ENCODE data around the gene P2RY11. TPM values are rescaled to one million over a fixed set of nuclear protein-coding genes. Genes with fewer than 3 reads are reported as not detected.

The P2RY11 gene
- total RNA-seq, 4 donors from 2014 or later = 0.80 to 13.8 (median 6.9) TPM

DNA sequence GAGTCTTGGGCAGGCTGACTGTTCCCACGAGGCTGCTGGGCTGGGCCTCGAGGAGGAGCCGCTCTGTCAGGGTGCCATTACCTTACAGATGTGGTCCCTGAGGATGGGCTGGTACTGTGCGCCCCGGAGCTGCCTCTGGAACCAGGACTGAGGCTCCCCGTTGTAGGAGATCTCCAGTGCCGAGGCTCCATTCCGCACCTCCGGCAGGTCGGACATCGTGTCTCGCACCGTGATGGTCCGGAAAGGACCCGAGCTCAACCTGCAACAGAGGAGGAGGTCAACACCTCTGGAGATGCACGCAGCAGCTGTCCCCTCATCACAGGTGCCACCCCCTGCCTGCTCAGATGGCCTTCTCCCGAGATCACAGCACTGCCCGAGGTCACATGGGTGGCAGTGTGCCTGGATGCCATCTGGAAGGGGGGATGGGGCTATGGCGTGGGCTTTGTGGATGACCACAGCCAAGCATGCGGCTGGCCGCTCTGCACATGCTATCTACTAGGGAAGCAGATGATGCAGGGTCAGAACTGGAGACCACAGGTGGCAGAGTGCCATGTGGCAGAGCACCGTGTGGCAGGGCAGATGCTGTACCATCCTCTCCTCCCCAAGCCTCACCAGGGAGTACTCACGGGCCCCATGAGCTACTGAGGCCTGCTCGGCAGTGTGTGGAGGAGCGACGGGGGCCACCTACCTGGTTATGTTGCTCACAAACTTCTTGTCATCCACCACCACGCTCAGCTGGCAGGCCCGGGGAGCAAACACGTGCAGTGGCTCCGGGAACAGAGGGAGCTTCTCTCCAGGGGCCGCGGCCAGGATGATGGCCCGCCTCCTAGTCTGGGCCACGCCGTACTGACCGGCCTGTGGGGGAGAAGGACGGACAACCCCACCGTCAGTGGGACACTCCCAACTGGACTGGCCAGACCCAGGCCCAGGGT lies 26.5 kb downstream of the P2RY11 start:
- Histone ChIP-seq H3K9me3 (no peaks in the 10 kb centered on the region), H3K27ac (no peak overlapping the region), H3K4me3 (no peak overlapping the region), H3K4me1 (peaks cover 0 to 5% (median 2%) of the 10 kb centered on the region in 4 donors), H3K27me3 (no peaks in the 10 kb centered on the region), H3K36me3 (peaks cover 0 to 31% (median 15%) of the 10 kb centered on the region in 4 donors)
- intact Hi-C loops (cut with DNase I; ENCODE audit: low total_unique reads) (no loop called here), in situ Hi-C loops (cut with MboI; ENCODE audit: low pct_ligation_motif_present in 1 of 4, low pct_unique_long_range_greater_than_20kb in 1 of 4, low sequenced_read_pairs in 3 of 4) (no loop called here)
- DNase-seq = no peak
- 96% methylated on average over 24 of the region's 38 CpGs; no CpG with 5 or more reads in 1 of the 2 donors for WGBS, 2 donors (ENCODE audit: low coverage in 1 of 2)
- no peak for TF ChIP-seq EP300 (IDR thresholded peaks at IDR 0.05; ENCODE audit: low read depth)
- no peak for TF ChIP-seq POLR2AphosphoS5 (IDR thresholded peaks at IDR 0.05)
- TF ChIP-seq POLR2A (IDR thresholded peaks at IDR 0.05) = no peak
- TF ChIP-seq, protein P1, sequence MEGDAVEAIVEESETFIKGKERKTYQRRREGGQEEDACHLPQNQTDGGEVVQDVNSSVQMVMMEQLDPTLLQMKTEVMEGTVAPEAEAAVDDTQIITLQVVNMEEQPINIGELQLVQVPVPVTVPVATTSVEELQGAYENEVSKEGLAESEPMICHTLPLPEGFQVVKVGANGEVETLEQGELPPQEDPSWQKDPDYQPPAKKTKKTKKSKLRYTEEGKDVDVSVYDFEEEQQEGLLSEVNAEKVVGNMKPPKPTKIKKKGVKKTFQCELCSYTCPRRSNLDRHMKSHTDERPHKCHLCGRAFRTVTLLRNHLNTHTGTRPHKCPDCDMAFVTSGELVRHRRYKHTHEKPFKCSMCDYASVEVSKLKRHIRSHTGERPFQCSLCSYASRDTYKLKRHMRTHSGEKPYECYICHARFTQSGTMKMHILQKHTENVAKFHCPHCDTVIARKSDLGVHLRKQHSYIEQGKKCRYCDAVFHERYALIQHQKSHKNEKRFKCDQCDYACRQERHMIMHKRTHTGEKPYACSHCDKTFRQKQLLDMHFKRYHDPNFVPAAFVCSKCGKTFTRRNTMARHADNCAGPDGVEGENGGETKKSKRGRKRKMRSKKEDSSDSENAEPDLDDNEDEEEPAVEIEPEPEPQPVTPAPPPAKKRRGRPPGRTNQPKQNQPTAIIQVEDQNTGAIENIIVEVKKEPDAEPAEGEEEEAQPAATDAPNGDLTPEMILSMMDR (IDR thresholded peaks at IDR 0.05) = no peak

DNA sequence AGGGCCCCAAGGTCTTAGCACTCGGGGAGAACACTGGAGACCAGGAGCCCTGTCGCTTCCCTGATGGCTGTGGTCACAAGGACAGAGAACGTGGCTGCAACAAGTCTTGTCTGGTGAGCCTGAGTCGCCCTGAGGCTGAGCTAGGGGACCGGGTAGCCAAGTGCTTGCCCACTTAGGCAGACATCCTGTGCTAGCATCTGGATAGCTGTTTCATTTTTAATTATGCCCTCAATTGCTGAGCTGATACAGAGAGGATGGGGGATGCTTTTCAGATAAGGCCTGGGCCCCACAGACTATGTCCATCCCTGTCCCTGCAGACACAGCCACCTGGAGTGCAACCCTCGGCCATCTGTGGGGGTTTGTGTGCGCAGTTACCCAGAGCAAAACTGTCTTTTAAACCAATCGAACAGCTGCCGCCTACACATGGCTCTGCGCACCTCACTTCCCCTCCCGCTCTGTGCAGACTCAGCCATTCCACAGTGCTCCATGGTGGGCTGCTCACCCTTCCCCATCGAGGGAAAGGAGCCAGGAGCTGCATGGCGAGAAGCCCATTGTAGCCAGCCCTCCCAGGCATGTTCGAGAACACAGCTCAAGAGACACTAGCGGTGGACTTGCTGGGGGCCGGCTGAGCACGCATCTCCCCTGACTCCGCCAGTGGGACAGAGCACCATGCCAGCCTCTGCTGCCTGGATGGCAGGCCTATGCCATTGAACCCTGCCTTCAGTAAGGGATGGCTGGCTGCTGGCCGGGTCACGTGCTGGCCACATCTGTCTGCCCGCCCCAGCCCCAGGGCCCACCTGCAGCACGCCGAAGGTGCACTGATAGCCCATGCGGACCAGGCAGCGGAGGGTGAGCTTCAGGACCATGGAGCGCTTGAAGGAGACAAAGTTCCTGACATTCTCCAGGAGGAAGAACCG lies 27.6 kb downstream of the P2RY11 start:
- TF ChIP-seq, protein P1 (IDR thresholded peaks at IDR 0.05) = no peak
- no peak for TF ChIP-seq POLR2AphosphoS5 (IDR thresholded peaks at IDR 0.05)
- no peak for TF ChIP-seq EP300 (IDR thresholded peaks at IDR 0.05; ENCODE audit: low read depth)
- no peak for TF ChIP-seq POLR2A (IDR thresholded peaks at IDR 0.05)
- intact Hi-C loops (cut with DNase I; ENCODE audit: low total_unique reads) (no loop called here), in situ Hi-C loops (cut with MboI; ENCODE audit: low pct_ligation_motif_present in 1 of 4, low pct_unique_long_range_greater_than_20kb in 1 of 4, low sequenced_read_pairs in 3 of 4) (no loop called here)
- Histone ChIP-seq H3K9me3 (no peaks in the 10 kb centered on the region), H3K27me3 (no peaks in the 10 kb centered on the region), H3K36me3 (peaks cover 0 to 37% (median 16%) of the 10 kb centered on the region in 4 donors), H3K27ac (no peak overlapping the region), H3K4me1 (peaks cover 0 to 6% (median 2%) of the 10 kb centered on the region in 4 donors), H3K4me3 (no peak overlapping the region)
- no peak for DNase-seq
- 94% methylated on average over 25 of the region's 27 CpGs; no CpG with 5 or more reads in 1 of the 2 donors for WGBS, 2 donors (ENCODE audit: low coverage in 1 of 2)

DNA sequence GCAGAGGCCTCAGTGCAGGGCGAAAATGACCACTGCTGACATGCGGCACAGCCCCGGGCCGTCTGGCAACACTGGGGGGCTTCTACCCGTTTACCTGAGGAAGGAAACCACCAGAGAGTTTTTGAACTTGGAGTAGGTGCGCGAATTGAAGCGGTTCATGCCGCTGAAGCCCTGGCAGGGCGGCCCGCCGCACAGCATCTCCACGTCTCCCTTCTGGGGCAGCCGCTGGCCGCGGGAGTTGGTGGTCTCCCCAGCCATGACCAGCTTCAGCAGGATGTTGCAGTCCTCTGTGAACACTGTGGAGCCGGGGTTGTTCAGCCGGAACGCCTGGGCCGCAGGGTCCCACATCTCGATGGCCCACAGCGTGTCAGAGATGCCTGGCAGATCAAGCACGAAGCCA lies 28.5 kb downstream of the P2RY11 start:
- TF ChIP-seq, protein P1 (IDR thresholded peaks at IDR 0.05) = no peak
- TF ChIP-seq POLR2A (IDR thresholded peaks at IDR 0.05) = no peak
- no peak for TF ChIP-seq POLR2AphosphoS5 (IDR thresholded peaks at IDR 0.05)
- no peak for TF ChIP-seq EP300 (IDR thresholded peaks at IDR 0.05; ENCODE audit: low read depth)
- in situ Hi-C loops (cut with MboI; ENCODE audit: low pct_ligation_motif_present in 1 of 4, low pct_unique_long_range_greater_than_20kb in 1 of 4, low sequenced_read_pairs in 3 of 4) (no loop called here), intact Hi-C loops (cut with DNase I; ENCODE audit: low total_unique reads) (no loop called here)
- peaks cover 0 to 38% (median 15%) of the 10 kb centered on the region in 4 donors for H3K36me3 ChIP-seq
- H3K4me1 ChIP-seq = peaks cover 0 to 6% (median 2%) of the 10 kb centered on the region in 4 donors
- DNase-seq = no peak
- H3K27ac ChIP-seq = no peak overlapping the region
- H3K4me3 ChIP-seq = no peak overlapping the region
- H3K27me3 ChIP-seq = no peaks in the 10 kb centered on the region
- H3K9me3 ChIP-seq = no peaks in the 10 kb centered on the region
- 95 to 97% methylated on average over 12 to 23 of the region's 23 CpGs for WGBS, 2 donors (ENCODE audit: low coverage in 1 of 2)

DNA sequence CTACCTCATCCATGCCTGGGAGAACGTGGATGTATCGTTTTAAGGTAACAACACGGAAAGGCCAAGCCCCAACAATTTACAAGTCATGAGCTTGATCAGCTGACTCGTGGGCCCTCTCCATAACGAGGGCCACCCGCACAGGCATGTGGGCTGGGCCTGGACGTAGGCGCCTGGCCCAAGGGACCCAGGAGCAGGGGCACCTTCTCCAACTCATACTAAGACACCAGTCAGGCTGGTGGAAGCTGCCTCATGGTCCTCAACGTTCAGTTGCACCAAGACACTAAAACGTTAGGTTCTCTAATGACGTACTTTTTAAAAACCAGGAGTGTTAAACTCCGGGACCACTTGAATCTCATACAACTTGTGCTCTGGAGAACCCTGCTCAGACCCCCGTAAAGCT lies 30.0 kb downstream of the P2RY11 start:
- no peaks in the 10 kb centered on the region for H3K27me3 ChIP-seq
- no peak overlapping the region for H3K4me3 ChIP-seq
- no peak for DNase-seq
- peaks cover 0 to 6% (median 2%) of the 10 kb centered on the region in 4 donors for H3K4me1 ChIP-seq
- in situ Hi-C loops (cut with MboI; ENCODE audit: low pct_ligation_motif_present in 1 of 4, low pct_unique_long_range_greater_than_20kb in 1 of 4, low sequenced_read_pairs in 3 of 4) (no loop called here), intact Hi-C loops (cut with DNase I; ENCODE audit: low total_unique reads) (no loop called here)
- no peak for TF ChIP-seq EP300 (IDR thresholded peaks at IDR 0.05; ENCODE audit: low read depth)
- H3K9me3 ChIP-seq = no peaks in the 10 kb centered on the region
- 89 to 90% methylated on average over 5 to 13 of the region's 13 CpGs for WGBS, 2 donors (ENCODE audit: low coverage in 1 of 2)
- H3K27ac ChIP-seq = no peak overlapping the region
- H3K36me3 ChIP-seq = peaks cover 0 to 52% (median 17%) of the 10 kb centered on the region in 4 donors
